ENCODE data around the gene SNAI1.

DNA sequence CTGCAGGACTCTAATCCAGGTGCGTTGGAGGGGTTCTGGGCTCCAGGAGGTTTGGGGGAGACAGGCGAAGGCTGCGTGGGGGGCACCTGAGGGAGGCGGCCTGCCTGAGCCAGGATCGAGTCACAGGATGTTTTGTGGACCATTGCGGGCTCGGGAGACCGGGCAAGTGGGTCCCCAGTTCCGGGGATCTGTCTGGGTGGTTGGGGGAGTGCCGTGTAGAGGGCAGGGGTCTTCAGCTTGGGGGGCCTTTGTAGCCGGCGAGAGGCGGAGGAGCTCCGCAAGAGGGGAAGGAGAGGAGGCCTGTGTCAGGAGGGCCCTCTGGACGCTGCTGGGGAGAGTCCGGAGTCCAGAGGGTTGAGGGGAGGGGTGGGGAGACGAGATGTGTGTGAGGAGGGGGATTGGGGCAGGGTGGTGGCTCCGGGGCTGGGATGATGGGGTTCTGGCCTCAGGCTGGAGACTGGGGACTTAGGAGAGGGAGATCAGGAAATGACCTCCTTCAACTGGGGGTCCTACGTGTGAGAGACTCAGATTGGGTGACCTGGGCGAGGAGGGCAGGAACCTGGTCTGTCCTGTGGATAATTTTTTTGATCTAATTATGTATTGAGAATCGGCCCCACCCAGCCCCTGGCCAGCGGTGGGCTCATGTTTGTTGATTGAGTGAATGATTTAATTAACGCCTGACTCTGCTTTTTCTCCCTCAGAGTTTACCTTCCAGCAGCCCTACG lies 505 bp downstream of the SNAI1 start:
- TF ChIP-seq, protein P1, sequence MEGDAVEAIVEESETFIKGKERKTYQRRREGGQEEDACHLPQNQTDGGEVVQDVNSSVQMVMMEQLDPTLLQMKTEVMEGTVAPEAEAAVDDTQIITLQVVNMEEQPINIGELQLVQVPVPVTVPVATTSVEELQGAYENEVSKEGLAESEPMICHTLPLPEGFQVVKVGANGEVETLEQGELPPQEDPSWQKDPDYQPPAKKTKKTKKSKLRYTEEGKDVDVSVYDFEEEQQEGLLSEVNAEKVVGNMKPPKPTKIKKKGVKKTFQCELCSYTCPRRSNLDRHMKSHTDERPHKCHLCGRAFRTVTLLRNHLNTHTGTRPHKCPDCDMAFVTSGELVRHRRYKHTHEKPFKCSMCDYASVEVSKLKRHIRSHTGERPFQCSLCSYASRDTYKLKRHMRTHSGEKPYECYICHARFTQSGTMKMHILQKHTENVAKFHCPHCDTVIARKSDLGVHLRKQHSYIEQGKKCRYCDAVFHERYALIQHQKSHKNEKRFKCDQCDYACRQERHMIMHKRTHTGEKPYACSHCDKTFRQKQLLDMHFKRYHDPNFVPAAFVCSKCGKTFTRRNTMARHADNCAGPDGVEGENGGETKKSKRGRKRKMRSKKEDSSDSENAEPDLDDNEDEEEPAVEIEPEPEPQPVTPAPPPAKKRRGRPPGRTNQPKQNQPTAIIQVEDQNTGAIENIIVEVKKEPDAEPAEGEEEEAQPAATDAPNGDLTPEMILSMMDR (IDR thresholded peaks at IDR 0.05): no peak
- no peak for TF ChIP-seq EP300 (IDR thresholded peaks at IDR 0.05; ENCODE audit: low read depth)
- TF ChIP-seq POLR2AphosphoS5 (IDR thresholded peaks at IDR 0.05): no peak
- TF ChIP-seq POLR2A (IDR thresholded peaks at IDR 0.05): peak; percentile 2

All from transverse colon (tissue), 4 donors.